ENCODE measurements around the gene CPEB2.
"Not testable (repeated sequence)": the region's sequence is repeated elsewhere in the genome, so short reads cannot be mapped to it uniquely, and the experiment has no call there.

CPEB2 gene

DNA sequence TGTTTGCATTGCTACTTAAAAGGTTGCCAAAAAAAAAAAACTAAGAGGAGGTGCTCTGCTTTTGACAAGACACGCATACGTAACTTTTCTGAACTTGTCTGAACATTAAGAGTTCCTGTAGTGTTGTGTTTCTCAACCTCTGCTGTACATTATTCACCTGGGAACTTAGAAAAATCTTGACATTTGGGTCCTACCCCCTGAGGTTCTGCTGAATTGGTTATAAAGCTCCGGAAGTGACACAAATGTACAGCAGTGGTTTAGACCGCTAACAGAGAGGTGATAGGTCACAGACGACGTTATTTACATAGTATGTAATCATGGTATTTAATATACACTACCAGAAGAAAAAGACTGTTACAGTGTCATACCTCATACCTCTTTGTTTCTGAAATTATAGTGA is 61.1 kb downstream of the CPEB2 start:
- DNase-seq: no peak

DNA sequence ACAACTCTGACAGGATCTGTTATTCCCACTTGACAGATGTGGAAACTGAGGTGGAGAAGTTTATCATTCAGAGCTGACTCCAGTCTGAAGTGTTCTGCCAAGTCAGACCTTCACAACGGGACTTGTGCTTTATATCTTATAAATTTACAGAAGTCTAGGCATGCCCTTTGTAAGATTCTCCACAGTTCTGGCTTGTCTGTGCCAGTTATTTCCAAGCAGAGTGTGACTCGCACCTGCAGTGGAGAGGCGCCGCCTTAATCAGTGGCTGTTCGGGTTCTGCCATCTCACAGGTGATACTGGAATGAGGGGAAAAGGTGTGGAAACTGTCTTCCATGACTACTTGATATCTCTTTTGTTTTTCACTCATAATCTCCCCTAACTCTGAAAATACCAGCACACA is 63.2 kb downstream of the CPEB2 start:
- DNase-seq: no peak

DNA sequence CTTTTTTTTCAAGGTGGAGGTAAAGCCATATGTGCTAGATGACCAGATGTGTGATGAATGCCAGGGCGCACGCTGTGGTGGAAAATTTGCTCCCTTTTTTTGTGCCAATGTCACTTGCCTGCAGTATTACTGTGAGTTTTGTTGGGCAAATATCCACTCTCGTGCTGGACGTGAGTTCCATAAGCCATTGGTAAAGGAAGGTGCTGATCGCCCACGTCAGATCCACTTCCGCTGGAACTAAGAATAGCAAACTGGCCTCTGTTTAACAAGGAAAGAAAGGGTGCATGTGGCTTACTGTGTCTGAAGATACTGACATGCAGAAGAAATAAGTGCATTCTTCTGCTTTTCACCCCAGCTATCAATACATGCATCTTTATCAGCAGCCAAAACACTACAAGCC is 63.9 kb downstream of the CPEB2 start:
- no peak for DNase-seq

DNA sequence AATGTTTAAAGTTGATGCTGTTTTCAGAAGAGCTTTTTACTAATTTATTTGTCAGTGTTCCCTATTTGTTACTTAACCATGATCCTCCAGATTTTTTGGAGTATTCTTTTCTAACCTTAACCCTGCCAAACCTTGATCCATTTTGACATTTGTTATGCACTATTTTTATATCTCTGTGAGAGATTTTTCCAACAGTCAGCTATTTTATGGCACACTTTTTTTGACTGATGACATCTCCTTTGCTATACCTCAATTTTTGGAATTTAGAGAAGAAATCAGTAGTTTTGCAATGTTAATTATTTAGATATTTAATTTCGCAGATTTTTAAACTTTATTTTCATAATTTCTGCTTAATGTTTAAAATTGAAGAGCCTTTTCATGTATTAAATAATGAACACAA is 66.0 kb downstream of the CPEB2 start:
- DNase-seq: no peak

DNA sequence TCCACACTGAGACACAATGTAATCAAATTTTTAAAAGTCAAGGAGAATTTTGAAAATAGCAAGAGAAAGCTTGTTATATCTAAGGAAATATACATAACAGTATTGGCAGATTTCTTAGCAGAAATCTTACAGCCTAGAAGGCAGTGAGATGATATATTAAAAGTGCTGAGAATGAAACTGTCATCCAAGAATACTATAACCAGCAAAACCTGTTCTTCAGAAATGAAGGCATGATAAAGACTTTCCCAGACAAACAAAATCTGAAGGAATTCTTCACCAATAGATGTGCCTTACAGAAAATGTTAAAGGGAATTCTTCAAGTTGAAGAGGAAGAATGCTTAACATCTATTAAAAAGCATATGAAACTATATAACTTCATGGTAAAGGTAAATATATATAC is 73.6 kb downstream of the CPEB2 start:
- DNase-seq: no peak

DNA sequence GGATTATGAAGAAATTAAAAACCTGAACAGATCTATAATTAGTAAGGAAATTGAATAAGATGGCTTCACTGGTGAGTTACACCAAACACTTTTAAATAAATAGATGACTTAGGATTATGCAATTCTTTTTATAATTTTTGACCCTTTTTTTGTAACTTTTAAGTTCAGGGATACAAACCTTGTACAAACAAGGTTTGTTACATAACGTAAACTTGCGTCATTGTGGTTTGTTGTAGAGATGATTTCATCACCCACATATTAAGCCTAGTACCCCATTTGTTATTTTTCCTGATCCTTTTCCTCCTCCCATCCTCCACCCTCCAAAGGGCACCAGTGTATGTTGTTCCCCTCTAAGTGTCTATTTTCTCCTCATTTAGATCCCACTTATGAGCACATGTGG is 75.7 kb downstream of the CPEB2 start:
- no peak for DNase-seq

DNA sequence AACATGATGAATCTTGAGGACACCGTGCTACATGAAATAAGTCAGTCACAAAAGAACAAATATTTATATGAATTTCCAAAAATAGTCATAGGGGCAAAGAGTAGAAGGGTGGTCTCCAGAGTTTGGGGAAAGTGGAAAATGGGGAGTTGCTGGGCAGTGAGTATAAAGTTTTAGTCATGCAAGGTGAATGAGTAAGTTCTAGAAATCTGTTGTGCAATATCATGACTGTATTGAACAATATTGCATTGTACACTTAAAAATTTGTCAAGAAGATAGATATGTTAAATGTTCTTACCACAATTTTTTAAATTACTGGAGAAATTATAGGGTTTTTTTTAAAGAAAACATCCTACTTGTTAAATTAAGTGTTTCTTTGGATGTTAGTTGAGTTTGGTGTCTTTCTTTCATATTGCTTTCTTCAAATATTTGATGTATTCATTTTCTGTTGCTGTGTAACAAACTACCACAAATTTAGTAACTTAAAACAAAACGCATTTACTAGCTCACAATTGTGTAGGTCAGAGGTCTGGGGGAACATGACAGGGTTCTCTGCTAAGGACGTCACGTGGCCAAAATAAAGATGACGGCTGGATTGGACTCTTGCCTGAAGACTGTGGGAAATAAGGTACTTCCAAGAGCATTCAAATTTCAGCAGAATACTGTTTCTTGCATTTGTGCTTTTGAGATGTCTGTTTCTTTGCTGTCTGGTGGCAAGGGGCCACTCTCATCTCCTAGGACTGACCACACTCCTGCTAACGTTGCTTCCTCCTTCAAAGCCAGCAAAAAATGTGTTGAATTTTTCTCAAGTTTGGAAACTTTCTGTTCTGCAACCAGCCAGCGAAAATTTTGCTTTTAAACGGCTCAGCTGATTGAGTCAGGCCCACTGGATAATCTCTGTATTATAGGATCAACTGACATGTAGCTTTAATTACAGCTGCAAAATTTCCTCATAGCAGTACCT is 76.7 kb downstream of the CPEB2 start:
- DNase-seq: no peak

DNA sequence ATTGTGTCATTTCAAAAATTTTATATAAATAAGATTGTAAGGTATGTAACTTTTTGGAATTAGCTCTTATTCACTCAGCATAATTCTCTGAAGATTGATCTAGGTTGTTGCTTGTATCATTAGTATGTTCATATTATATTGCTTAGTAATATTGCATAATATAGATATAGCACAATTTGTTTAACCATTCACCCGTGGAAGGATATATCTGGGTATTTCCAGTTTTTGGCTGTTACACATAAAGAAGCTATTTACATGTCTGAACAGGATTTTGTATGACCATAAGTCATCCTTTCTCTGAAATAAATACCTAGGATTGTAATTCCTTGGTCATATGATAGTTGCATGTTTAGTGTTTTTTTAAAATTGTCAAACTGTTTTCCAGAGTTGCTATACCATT is 82.5 kb downstream of the CPEB2 start:
- DNase-seq: no peak

DNA sequence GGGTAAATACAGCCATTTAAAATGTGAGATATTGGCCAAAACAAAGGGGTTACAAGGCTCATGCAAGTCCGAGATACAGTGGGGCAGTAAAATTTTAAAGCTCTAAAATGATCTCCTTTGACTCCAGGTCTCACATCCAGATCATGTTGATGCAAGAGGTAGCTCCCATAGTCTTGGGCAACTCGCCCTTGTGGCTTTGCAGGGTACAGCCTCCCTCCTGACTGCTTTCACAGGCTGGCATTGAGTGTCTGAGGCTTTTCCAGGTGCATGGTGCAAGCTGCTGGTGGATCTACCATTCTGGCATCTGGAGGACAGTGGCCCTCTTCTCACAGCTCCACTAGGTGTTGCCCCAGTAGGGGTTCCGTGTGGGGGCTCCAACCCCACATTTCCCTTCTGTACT is 83.5 kb downstream of the CPEB2 start:
- DNase-seq: not testable (repeated sequence)

DNA sequence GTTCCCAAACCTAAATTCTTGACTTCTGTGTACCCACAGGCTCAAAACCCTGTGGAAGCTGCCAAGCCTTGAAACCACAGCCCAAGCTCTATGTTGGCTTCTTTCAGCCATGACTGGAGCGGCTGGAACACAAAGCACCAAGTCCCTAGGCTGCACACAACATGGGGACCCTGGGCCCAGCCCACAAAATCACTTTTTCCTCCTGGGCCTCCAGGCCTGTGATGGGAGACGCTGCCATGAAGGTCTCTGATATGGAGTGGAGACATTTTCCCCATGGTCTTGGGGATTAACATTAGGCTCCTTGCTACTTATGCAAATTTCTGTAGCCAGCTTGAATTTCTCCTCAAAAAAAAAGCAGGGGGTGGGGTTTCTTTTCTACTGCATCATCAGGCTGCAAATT is 84.0 kb downstream of the CPEB2 start:
- not testable (repeated sequence) for DNase-seq

DNA sequence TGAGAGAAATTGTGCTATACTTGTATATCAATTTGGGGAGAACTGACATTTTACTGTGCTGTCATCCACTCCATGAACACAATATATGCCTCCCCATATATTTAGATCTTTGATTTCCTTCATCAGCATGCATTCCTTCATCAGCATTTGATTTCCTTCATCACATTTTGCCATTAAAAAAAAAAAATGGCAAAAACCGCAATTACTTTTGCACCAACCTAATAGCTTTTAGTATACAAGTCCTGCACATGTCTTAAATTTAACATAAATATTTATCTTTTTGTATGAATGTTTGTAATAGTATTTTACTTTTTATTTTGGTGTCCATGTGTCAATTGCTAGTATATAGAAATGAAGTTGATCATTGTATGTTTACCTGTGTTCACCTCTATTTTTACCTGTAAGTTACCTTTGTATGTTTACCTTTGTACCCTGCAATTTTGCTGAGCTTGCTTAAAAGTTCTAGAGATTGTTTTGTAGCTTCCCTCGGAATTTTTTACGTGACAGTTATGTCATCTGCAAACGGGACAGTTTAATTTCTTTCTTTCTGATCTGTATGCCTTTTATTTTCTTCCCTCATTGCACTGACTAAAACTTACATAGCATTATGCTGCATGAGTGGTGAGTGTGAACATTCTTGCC is 86.2 kb downstream of the CPEB2 start:
- DNase-seq: no peak

DNA sequence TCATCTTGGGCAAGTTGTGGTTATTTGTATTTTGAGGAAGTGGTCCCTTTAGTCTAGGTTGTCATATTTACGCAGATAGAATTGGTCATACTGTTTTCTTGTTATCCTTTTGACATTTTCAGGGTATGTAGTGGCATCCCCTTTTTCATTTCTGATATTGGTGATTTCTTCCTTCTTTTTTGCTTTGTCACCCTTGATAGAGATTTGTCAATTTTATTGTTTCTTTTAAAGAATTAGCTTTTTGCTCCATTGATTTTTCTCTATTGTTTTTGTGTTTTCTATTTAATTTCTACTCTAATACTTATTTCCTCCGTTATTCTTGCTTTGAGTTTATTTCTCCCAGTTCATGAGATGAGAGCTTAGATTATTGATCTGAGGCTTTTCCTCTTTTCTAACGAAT is 87.7 kb downstream of the CPEB2 start:
- no peak for DNase-seq

DNA sequence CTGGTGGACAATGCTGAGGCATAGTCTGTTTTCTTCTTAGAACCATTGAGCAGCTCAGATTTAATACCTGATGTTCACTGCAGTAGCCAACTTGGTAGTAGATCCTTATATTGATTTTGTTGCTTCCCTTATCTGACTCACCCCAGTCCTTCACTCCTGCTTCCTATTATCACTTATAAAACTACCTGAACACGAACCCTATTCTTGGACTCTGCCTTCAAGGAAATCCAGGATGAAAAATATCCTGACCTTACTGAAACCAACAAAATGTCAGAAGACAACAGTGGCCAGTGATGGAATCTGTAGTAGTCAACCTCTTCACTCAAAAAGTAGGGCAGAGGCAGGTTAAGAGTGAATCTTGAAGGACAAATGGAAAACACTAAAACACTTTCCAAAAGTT is 98.1 kb downstream of the CPEB2 start:
- no peak for DNase-seq

DNA sequence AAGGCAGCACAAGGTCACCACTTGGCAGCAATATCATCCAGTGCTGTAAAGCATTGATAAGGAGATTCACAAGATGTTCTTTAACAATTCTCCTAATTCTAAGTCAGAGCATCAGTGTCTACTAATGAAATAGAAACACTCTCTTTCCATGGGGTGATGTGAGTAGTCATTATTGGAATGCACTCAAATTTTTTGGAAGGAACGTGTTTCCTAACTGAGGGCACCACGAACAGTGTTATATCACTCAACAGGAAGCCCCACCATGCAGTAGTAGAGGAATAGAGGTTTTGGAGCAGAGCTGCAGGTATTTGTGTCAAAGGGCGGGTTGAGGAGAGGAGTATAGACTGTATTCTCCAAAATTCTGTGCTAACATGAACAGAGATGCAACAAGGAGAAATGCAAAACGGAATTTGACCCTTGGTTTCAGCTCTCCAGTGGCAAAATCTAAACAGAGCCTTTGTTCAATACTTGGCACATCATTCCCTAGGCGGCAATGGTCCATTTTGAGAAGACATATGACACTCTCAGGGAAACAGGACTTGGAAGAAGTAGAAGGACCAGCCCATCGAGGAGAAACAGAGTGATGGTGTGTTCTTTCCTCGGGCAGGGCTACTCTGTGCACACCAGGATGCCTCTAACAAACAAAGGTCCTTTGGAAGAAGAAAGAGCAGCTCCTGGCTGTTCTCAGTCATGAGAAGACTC is 98.9 kb downstream of the CPEB2 start:
- no peak for DNase-seq

DNA sequence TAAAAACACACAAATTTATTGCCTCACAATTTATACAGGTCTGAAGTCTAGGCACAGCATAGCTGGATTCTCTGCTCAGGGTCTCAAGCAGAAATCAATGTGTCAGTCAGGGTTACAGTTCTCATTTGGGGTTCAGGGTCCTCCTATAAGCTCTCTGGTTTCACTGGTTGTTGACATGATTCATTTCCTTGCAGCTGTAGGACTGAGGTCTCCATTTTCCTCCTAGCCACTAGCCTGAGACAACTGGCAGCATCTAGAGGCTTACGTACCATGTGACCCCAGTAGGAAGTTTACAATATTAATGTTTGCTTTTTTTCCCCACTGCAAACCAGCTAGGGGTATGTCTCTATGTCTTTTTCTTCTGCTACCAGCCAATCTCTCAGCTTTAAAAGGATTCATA is 102.5 kb downstream of the CPEB2 start:
- DNase-seq: no peak

DNA sequence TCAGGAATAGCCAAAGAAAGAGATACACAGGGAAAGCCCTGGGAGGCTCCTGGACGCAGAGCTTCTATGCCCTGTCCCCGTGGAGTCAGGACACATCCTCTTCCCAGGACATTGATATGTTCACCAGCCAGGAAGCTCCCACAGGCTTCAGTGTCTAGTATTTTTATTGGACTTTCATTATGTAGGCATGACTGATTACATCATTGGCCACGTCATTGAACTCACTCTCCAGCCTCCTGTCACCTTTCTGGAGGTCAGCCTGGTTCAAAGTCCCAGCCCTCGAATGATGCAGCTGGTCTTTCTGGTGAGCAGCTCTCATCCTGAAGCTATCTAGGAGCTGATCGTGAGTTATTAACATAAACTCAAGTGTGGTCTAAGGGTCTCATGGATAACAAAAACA is 104.1 kb downstream of the CPEB2 start:
- DNase-seq: no peak

DNA sequence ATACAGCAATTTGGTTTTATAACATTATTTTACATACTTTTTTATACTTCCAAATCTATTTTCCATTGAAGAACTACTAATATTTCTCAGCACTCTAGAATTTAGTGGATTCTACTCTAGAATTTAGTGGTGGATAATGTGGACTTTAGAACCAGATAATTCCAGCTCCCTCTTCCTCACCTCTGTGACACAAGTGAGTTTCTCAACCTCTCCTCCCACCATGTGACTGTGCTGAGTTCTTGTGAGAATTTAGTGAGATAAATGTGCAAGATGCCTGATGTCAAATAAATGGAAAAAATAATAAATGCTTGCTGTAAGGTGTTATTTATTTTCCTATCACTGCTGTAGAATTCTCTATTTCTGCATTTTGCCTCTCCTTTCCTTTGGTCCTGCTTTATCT is 107.3 kb downstream of the CPEB2 start:
- no peak for DNase-seq

DNA sequence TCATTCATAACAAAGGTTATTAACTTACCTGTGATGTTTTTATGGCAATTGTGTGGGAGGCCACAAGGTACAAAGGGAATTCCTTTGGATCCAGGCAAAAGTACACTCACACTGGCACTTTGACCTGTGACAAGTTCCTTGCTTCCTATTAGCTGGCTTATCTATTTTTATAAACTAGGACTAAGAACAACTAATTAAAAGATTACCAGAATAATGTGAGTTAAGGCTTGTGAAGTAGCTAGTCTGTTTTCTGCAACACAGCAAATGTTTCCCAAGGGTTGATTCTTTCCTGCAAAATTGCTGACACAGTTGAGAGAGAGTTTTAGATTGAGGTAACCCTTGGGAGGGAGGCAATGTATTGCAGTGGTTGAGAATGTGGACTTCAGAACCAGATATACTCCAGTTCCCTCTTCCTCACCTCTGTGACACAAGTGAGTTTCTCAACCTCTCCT is 107.9 kb downstream of the CPEB2 start:
- no peak for DNase-seq

DNA sequence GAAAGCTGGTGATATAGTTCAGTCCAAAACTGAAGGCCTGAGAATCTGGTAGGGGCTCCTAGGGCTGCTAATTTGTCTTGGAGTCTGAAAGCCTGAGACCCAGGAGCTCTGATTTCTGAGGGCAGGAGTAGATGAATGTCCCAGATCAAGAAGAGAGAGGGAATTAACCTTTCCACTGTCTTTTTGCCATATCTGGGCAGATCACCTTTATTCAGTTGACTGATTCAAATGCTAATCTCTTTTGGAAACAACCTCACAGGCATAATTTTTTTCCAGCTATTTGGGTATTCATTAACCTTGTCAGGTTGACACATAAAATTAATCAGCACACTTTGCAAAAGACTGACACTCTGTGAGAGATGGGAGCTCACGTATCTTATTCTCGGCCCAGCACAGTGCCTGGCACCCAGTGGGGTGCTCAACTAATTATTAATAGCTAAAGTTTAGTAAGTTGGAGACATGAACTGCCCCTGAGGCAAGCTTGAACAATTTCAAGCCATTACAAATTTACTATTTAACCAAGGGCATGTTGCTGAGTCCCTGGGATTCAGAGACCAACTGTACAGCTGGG is 114.3 kb downstream of the CPEB2 start:
- DNase-seq: no peak

DNA sequence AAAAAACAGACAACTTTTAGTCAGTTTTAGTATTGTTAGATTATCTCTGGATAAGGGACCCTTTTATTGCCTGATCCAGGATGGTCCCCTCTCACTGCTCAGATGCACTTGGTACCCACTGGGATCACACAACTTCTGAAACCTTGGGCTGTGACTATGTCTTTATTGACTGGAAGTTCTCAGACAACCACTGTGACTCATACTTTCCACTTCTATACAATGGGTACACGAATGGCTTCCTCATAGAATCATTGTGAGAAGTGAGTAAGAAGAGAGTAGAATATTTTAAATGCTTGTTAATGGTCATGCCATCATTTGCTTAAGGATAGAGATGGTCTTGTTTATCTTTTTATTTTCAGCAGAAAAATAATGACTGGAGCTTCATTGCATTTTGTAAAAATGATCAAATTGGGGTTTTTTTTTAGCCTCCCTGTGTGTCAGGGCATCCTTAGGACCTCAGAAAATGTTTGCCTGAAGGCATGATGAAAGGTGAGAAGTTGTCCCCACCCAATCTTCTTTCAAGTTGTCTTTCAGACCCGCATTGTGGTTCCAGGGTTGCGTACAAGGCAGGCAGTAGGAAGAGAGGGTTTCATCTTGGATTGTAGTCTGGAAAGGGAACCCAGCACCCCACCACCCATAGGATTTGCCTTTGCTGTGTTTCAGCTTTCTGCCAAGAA is 115.1 kb downstream of the CPEB2 start:
- DNase-seq: no peak

DNA sequence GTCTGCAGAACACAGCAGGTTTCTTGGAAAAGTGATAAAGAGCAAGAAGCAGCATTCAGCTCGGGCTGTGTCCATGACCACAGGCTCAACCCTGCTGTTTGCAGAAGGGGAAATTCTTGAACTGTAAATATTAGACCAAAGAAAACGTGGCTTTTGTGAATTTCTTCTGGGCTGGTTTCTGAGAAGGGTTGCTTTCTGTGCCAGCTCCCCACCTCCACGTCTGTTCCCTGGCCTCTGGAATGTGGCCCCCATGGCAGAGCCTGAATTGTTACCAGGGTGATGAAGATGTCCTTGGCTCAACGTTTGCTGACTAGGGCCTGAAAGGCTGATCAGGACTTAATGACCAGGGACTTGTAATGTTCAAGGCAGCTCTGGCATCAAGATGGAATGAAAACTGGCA is 116.0 kb downstream of the CPEB2 start:
- no peak for DNase-seq
